Activated CD4-positive, alpha-beta T cell treated with anti-CD3 and anti-CD28 coated beads for 36 hours (primary cell): ENCODE data around the gene MED16. TPM values are rescaled to one million over a fixed set of nuclear protein-coding genes. Genes with fewer than 3 reads are reported as not detected.

ENCODE experiments used
- ATAC-seq: fragments of 200-7000 bp; cut with Tn5 transposase; one replicate; pipeline ENCODE4 v1.10.0; 2021; ENCODE audit warnings: mild to moderate bottlenecking, moderate library complexity
- CTCF ChIA-PET: fragments of 350-600 bp; sonication (Branson Sonifier 250); formaldehyde crosslinking; loops from one replicate; lab custom pipeline; 2021; ENCODE audit warnings: antibody characterized with exemption; lab: Charles Lee
- POLR2A ChIA-PET: fragments of 350-600 bp; sonication (Branson Sonifier 250); formaldehyde crosslinking; loops from one replicate; lab custom pipeline; 2021; ENCODE audit warnings: antibody characterized with exemption, inconsistent platforms; lab: Charles Lee
- DNase-seq: peaks from one replicate; pipeline ENCODE4 v3.0.0-alpha.2; 2020
- H3K27ac Mint-ChIP-seq: one replicate; pipeline ENCODE4 v1.8.0; 2021; ENCODE audit warnings: mixed read lengths
- H3K27me3 Mint-ChIP-seq: one replicate; pipeline ENCODE4 v1.8.0; 2021; ENCODE audit warnings: mixed read lengths
- H3K36me3 Mint-ChIP-seq: one replicate; pipeline ENCODE4 v1.8.0; 2021; ENCODE audit warnings: low read depth, mixed read lengths
- H3K4me1 Mint-ChIP-seq: one replicate; pipeline ENCODE4 v1.8.0; 2021; ENCODE audit warnings: mixed read lengths
- H3K4me3 Mint-ChIP-seq: one replicate; pipeline ENCODE4 v1.8.0; 2021; ENCODE audit warnings: mild to moderate bottlenecking, moderate library complexity, mixed read lengths
- H3K9me3 Mint-ChIP-seq: one replicate; pipeline ENCODE4 v1.8.0; 2021; ENCODE audit warnings: low read depth, mixed read lengths
- intact Hi-C, 2 experiments: fragments of 100-400 bp; cut with DNase I in 1 of 2; cut with micrococcal nuclease in 1 of 2; formaldehyde crosslinking; loops; one replicate each; pipeline versions ENCODE4 v1.14.2 to v1.15.1; 2022 to 2024; cut with DNase I, micrococcal nuclease
- total RNA-seq, 2 experiments: library from RNA; stranded (reverse); gene quantifications; one replicate each; pipeline ENCODE4 v1.2.3, GENCODE V29; 2021

The MED16 gene
- total RNA-seq, 2 experiments from 2014 or later, result 52.6 to 70.3 TPM

DNA sequence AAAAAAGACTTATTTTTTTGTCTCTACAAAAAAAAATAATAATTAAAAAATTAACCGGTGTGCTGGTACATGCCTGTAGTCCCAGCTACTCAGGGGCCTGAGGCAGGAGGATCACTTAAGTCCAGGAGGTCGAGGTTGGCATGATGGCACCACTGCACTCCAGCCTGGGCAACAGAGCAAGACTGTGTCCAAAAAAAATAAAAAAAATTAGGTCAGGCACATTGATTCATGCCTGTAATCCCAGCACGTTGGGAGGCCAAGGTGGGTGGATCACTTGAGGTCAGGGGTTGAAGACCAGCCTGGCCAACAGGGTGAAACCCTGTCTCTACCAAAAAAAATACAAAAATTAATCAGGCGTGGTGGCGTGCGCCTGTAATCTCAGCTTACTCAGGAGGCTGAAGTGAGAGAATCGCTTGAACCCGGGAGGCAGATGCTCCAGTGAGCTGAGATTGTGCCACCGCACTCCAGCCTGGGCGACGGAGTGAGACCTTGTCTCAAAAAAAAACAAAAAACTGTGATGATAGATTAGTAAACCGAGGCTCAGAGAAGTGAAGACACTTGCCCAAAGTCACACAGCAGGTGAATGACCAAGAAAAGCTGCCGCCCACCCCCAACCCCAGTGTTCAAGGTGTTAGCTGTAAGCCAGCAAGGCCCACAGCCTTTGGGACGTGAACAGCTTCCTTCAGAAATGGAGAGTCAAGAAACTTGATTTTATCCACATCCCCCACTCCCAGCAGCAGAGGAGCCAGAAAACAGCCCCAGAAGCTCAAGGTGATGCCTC lies 9.6 kb upstream of the MED16 start:
- POLR2A ChIA-PET, result interaction anchor here (0.6 to 0.7 kb wide), 2 partner anchors 11 to 38 kb away, joined by 3 to 5 read pairs; no protein-coding TSS in a partner anchor
- CTCF ChIA-PET, result interaction anchor here (0.6 to 1.4 kb wide), 2 partner anchors 9 to 173 kb away, joined by 3 read pairs; partner anchors contain the start of genes MED16 and RNU6-9
- H3K9me3 Mint-ChIP-seq, result no peaks in the 10 kb centered on the region
- intact Hi-C loops, result no loop called here
- H3K27me3 Mint-ChIP-seq, result no peaks in the 10 kb centered on the region
- DNase-seq (no peak), ATAC-seq (no peak)
- H3K4me3 Mint-ChIP-seq, result no peak overlapping the region
- H3K36me3 Mint-ChIP-seq, result peaks cover 27% of the 10 kb centered on the region
- H3K4me1 Mint-ChIP-seq, result peaks cover 36% of the 10 kb centered on the region
- no peak overlapping the region for H3K27ac Mint-ChIP-seq

DNA sequence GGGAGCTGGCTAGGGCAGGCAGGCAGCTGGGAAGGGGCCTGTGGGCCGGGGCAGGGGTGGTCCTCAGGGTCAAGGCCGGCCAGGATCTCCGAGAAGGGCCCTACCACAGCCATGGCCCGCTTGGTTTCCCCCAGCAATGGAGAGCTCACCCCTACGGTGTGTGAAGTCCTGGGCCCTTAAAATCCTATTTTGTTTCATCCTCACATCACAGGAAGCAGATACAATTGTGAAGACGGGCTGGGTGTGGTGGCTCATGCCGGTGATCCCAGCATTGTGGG lies 9.0 kb upstream of the MED16 start:
- Mint-ChIP-seq H3K27me3 (no peaks in the 10 kb centered on the region), H3K9me3 (no peaks in the 10 kb centered on the region), H3K4me1 (peaks cover 30% of the 10 kb centered on the region), H3K36me3 (peaks cover 23% of the 10 kb centered on the region), H3K27ac (no peak overlapping the region), H3K4me3 (no peak overlapping the region)
- ChIA-PET POLR2A (no interaction called here), CTCF (interaction anchor here (1.4 kb wide), 1 partner anchor 9 kb away, joined by 3 read pairs; the partner anchor contains the start of genes MED16 and RNU6-9)
- intact Hi-C loops, result no loop called here
- ATAC-seq (no peak), DNase-seq (no peak)

DNA sequence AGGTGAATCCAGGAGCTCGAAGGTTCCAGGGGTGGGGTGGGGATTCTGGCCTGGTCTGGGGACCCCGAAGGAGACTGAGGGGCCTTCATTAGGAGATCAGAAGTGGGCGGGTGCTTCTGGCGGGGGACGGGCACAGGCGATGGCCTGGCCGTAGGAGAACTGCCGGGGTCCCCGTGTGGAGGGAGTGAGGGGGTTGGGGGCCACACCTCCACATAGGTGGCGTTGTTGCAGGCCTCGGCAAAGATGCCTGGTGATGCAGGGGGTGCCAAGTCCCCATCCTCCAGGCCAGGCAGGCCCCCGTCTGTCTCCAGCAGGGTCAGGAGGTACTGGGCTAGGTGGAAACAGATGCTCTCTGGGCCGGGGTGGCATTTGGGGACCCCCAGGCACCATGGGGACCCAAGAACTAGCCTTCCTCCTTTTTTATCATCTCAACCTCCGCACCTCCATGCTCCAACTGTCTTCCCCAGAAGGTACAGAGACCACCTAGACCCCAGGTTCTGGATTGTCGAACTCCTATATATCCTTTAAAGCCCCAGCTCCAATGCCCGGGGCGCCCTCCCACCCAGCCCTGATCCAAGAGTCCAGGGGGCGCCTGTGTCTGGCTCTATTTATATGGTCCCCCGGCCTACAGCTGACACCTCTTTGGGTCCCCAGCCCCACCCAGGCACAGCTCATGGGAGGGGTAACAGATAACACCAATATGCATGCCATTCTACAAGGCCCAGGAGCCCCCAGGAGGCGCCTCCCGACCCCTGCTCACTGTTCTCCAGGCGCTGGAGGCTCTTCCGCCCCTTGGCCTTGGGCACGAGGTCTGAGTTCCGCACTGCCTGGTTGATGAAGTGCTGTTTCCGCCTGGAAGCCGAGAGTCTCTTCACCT lies 8.5 kb upstream of the MED16 start:
- H3K4me1 Mint-ChIP-seq, result peaks cover 24% of the 10 kb centered on the region
- DNase-seq (no peak), ATAC-seq (no peak)
- H3K36me3 Mint-ChIP-seq, result peaks cover 23% of the 10 kb centered on the region
- POLR2A ChIA-PET, result no interaction called here
- H3K9me3 Mint-ChIP-seq, result no peaks in the 10 kb centered on the region
- no peaks in the 10 kb centered on the region for H3K27me3 Mint-ChIP-seq
- H3K27ac Mint-ChIP-seq, result no peak overlapping the region
- no peak overlapping the region for H3K4me3 Mint-ChIP-seq
- CTCF ChIA-PET, result interaction anchor here (1.4 kb wide), 1 partner anchor 8 kb away, joined by 3 read pairs; the partner anchor contains the start of genes MED16 and RNU6-9
- intact Hi-C loops, result no loop called here

DNA sequence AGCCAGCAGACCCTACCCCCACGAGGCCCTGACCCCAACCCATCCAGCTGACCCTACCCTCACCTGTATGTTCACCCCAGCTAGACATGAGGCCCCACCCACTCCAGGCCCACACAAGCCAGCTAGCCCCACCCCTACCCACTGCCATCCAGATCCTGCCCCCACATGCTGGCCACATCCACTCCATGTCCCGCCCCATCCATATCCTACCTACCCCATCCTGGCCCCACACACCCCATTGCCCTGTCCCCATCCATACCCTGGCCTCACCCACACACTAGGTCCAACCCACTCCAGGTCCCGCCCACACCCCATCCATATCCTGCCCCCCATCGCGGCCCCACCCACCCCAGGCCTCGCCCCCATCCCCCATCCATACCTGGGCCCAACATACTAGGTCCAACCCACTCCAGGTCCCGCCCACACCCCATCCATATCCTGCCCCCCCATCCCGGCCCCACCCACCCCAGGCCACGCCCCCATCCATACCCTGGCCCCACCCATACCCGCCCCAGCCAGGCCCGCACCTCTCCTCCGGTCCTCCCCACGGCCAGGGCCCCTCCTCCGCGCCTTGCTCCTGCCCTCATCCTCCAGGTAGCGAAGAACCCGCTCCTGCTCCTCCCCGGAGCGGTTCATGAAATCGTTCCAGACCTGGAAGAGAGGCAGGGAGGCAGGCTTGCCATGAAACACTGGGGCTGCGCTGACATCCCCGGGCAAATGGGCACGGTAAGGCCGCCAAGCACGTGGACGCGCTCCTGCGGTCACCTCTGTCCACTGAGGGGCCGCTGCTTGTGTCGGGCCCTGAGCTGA lies 7.5 kb upstream of the MED16 start:
- Mint-ChIP-seq H3K27me3 (no peaks in the 10 kb centered on the region), H3K9me3 (no peaks in the 10 kb centered on the region), H3K36me3 (peaks cover 21% of the 10 kb centered on the region), H3K4me3 (no peak overlapping the region), H3K27ac (no peak overlapping the region), H3K4me1 (peaks cover 18% of the 10 kb centered on the region)
- peak; percentile 54 for ATAC-seq
- peak; percentile 67 for DNase-seq
- intact Hi-C loops, result no loop called here
- CTCF ChIA-PET, result no interaction called here
- POLR2A ChIA-PET, result no interaction called here

DNA sequence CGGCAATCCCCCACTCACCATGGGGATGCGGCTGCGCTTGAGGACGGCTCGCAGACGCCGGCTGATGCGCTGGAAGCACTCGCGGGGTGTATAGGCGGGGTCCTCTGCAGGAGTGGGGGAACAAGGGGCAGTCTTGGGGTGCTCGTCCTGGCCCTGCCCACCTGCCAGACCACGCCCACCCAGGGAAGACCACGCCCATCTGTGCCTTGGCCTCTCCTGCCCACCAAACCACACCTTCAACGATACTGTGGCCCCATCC lies 7.0 kb upstream of the MED16 start:
- Mint-ChIP-seq H3K27me3 (no peaks in the 10 kb centered on the region), H3K4me1 (peaks cover 18% of the 10 kb centered on the region), H3K9me3 (no peaks in the 10 kb centered on the region), H3K4me3 (no peak overlapping the region), H3K36me3 (peaks cover 21% of the 10 kb centered on the region), H3K27ac (no peak overlapping the region)
- CTCF ChIA-PET, result no interaction called here
- intact Hi-C loops, result no loop called here
- ATAC-seq (peak; percentile 20), DNase-seq (no peak)
- POLR2A ChIA-PET, result no interaction called here

DNA sequence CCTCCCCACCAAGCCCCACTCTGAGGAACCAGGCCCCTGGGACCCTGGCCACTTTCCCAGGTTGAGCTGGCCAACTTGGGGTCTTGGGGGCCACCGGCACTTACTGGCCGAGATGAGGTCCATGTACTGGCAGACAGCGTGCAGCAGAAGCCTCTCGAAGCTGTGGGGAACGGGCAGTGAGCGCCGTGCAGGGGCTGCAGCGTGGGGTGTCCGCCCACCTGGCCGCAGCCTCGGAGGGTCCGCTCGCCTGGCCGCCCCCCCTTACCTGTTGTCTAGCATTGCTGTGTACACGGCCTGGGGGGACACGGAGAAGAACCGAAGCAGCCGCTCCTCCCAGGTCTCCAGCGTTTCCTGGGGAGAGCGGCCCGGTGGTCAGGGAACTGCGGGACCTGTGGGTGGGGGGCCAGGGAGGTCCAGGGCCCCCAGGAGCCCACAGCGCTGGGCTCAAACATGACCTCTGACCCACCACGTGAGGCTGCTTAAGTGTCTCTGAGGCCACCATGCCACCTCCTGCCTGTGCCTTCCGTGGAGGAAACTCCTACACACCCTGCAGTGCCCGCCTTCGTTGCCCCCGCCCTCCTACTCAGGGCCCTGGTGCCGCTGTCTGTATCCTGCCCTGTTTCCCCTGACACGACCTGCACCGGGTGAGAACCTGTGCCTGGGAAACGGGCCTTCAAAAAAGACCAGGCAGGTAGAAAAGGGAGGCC lies 6.5 kb upstream of the MED16 start:
- ChIA-PET POLR2A (no interaction called here), CTCF (no interaction called here)
- intact Hi-C loops, result no loop called here
- DNase-seq (no peak), ATAC-seq (no peak)
- peaks cover 21% of the 10 kb centered on the region for H3K36me3 Mint-ChIP-seq
- no peak overlapping the region for H3K4me3 Mint-ChIP-seq
- H3K4me1 Mint-ChIP-seq, result peaks cover 16% of the 10 kb centered on the region
- no peak overlapping the region for H3K27ac Mint-ChIP-seq
- H3K9me3 Mint-ChIP-seq, result no peaks in the 10 kb centered on the region
- no peaks in the 10 kb centered on the region for H3K27me3 Mint-ChIP-seq

DNA sequence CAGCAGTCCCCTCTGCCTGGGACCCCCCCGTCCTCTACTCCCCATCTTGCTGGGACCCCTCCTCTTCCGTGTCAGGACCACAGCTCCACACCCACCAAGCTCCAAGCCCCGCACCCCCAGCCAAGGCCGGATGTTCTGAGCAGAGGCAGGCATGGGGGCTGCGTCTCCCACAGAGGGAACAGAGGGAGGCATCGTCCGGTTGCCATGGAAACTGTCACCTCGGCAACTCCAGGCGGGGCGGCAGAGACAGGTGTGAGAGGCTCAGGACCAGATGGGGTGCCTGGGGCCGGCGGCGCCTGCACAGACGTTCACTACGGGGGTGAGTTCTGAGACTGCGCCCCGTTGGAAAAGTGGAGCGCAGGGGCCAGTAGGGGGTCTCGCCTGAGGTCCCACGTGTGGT lies 5.7 kb upstream of the MED16 start:
- peaks cover 15% of the 10 kb centered on the region for H3K4me1 Mint-ChIP-seq
- H3K4me3 Mint-ChIP-seq, result no peak overlapping the region
- ATAC-seq, result no peak
- ChIA-PET POLR2A (interaction anchor here (0.7 kb wide), 1 partner anchor 59 kb away, joined by 5 read pairs; no protein-coding TSS in a partner anchor), CTCF (no interaction called here)
- no peaks in the 10 kb centered on the region for H3K9me3 Mint-ChIP-seq
- H3K36me3 Mint-ChIP-seq, result peaks cover 18% of the 10 kb centered on the region
- no peak overlapping the region for H3K27ac Mint-ChIP-seq
- intact Hi-C loops, result no loop called here
- no peaks in the 10 kb centered on the region for H3K27me3 Mint-ChIP-seq
- DNase-seq, result peak; percentile 55

DNA sequence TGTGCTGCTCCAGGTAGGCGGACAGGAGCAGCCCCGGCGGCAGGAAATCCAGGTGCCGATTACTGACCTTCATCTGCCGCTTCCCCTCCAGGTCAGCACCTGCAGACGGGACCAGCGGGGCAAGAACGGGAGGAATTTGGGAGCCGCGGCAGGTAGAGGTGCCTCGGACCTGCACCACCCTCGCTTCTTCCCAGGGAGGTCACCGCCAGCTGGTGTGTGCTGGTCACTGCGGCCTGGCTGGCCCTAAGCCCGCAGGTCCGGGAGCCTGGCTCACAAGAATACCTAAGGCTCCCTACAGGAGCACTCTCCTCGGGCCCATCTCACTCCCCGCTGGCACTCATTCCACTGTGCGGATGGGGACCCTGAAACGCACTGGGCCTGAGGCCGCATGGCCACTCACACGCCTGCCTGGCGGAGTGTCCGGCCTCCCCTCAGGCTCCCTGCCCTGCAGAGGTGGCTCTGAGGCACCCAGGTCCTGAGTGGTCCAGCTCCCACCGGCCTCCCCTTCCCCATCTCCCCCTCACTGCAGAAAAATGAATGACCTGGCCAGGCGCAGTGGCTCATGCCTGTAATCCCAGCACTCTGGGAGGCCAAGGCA lies 4.6 kb upstream of the MED16 start:
- Mint-ChIP-seq H3K4me1 (peaks cover 22% of the 10 kb centered on the region), H3K4me3 (no peak overlapping the region), H3K27ac (no peak overlapping the region), H3K9me3 (no peaks in the 10 kb centered on the region), H3K27me3 (no peaks in the 10 kb centered on the region), H3K36me3 (peaks cover 23% of the 10 kb centered on the region)
- POLR2A ChIA-PET, result no interaction called here
- CTCF ChIA-PET, result no interaction called here
- no peak for ATAC-seq
- intact Hi-C loops, result no loop called here
- DNase-seq, result no peak

DNA sequence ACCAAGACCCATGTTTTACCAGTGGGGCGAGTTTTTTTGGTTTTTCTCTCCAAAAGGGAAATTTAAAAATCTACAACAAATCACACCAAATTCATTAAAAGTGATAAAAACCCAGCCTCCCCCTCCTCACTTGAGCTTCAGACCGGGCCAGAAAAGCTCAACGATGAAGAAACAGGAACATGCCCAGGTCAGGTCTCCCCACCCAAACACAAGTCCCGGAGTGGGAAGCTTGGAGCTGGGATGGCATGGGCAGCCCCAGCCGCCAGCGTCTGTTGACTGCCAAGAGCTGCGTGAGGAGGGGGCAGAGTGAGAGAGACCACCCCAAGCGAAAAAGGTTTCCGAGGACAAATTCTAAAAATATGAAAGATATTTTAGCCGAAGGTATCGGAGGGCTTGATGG lies 4.0 kb upstream of the MED16 start:
- ATAC-seq (no peak), DNase-seq (no peak)
- intact Hi-C loops, result no loop called here
- CTCF ChIA-PET, result no interaction called here
- H3K27me3 Mint-ChIP-seq, result no peaks in the 10 kb centered on the region
- no peaks in the 10 kb centered on the region for H3K9me3 Mint-ChIP-seq
- H3K4me3 Mint-ChIP-seq, result no peak overlapping the region
- peaks cover 23% of the 10 kb centered on the region for H3K36me3 Mint-ChIP-seq
- peaks cover 22% of the 10 kb centered on the region for H3K4me1 Mint-ChIP-seq
- POLR2A ChIA-PET, result no interaction called here
- H3K27ac Mint-ChIP-seq, result no peak overlapping the region

DNA sequence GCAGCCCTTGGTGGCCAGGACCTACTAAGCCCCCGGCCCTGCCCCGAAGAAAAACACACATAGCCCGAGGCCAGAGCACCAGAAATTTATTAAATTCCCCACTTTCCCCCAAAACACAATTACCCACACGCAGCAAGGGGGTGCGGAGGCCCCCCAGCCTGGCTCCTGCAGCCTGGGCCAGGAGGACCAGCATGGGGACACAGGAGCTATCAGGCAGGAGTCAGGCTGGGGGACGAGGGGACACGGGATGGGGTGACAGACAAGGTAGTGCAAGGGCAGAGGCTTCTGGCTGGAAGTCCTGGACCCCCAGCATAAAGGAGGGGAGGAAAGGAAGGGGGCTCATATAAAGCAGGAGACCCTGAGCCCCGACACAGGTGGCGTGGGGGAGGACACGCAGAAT lies 3.4 kb upstream of the MED16 start:
- CTCF ChIA-PET, result interaction anchor here (0.6 to 1.5 kb wide), 2 partner anchors 59 to 88 kb away, joined by 3 to 4 read pairs; partner anchors contain the start of gene WDR18
- POLR2A ChIA-PET, result no interaction called here
- Mint-ChIP-seq H3K36me3 (peaks cover 20% of the 10 kb centered on the region), H3K27ac (no peak overlapping the region), H3K4me1 (peaks cover 21% of the 10 kb centered on the region), H3K9me3 (no peaks in the 10 kb centered on the region), H3K4me3 (no peak overlapping the region), H3K27me3 (no peaks in the 10 kb centered on the region)
- DNase-seq, result no peak
- intact Hi-C loops, result no loop called here
- ATAC-seq, result no peak
